ENCODE data around the gene COPZ2.

COPZ2 gene

DNA sequence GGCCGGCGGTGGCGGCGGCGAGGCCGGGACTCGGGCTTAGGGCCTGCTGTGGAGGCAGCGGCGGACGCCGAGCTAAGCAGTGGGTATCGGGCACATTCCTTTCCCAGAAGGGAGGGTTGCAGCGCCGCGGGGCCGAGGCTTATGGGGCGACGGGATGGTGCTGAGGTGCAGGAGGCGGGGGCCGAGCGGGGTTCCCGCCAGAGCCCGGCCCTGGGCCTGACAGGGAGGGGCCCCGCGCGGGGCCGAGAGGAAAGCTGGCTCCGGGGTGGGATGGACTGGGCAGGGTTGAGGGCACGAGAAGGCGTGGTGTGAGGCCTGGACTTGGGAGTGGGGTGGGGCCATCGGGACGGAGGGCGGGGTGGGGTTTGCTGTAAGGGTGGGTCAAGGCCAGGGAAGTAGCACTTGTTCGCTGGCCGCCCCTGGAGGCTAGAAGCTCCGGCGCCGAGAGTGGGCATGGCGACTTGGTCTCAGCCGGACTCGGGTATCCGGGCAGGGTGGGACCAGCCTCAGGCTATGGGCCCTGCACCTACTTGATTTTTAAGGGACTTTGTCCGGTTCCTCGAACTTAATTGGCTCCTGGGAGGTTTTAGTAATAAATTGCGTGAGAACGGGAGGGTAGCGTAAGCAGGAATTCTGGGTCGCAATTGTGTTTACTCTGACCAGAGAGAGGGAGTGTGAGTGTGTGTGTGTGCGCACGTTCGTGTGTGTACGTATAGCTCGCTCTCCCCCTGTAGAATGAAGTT, 11.0 kb upstream of the COPZ2 start:
- H3K4me3 ChIP-seq (ENCODE audit: low read depth in 1 of 2, low read length in 2 of 2) = peak overlapping the region; percentile 86 to 90
- H3K4me1 ChIP-seq (ENCODE audit: control insufficient read depth in 1 of 2, insufficient read depth in 2 of 2, low read length in 2 of 2) = peaks cover 52 to 54% of the 10 kb centered on the region in 2 donors
- no peaks in the 10 kb centered on the region for H3K27me3 ChIP-seq (ENCODE audit: control insufficient read depth in 1 of 2, insufficient read depth in 2 of 2, low read length in 2 of 2)
- H3K9ac ChIP-seq (ENCODE audit: low read depth in 1 of 2, low read length in 2 of 2) = peak overlapping the region; percentile 88 to 96
- no peaks in the 10 kb centered on the region for H3K9me3 ChIP-seq (ENCODE audit: control insufficient read depth in 1 of 2, low read length in 2 of 2)
- peak overlapping the region; percentile 97 for H3K27ac ChIP-seq (ENCODE audit: low read depth, low read length)
- H3K36me3 ChIP-seq (ENCODE audit: control insufficient read depth in 1 of 2, insufficient read depth in 2 of 2, low read length in 2 of 2) = peaks cover 19 to 24% of the 10 kb centered on the region in 2 donors

DNA sequence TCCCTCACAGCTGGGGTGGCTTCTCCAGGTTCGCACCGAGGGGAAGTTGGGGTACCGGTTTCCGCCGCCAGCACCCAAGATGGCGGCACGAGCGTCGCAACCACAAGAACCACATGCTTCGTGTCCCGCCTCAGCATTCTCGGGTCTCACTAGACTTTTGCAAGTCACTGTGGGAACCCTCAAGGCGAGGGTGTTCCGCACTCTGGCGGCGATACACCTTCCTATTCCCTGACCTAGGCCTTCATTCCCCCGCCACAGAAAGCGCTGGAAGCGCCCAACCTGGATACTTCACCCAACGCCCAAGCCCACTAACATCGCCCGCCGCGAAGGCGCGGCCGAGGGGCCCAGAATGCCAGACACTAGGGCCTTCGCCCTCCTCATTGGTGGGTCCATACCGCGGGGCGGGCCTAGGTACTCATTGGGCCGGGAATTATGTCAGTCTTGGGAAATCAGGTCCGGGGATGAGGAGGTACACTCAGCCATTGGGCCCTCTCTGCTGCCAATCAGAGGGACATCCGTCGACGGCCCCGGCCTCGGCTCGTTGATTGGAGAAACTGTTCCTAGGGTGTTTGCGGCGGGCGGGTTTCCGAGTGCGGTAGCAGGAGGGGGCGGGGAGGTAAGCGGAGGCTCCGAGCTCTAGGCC, 10.3 kb upstream of the COPZ2 start, which contains the start of gene NFE2L1:
Gene NFE2L1, plus strand, starts transcription at position 619 of the 643 bp plus-strand sequence. CDS start 2,760 bp downstream, outside the sequence.
- H3K27ac ChIP-seq (ENCODE audit: low read depth, low read length) = peak within 1 kb of the TSS; percentile 97
- peaks cover 12 to 21% of the 10 kb centered on the region in 2 donors for H3K36me3 ChIP-seq (ENCODE audit: control insufficient read depth in 1 of 2, insufficient read depth in 2 of 2, low read length in 2 of 2)
- no peaks in the 10 kb centered on the region for H3K27me3 ChIP-seq (ENCODE audit: control insufficient read depth in 1 of 2, insufficient read depth in 2 of 2, low read length in 2 of 2)
- peak within 1 kb of the TSS; percentile 89 to 96 for H3K9ac ChIP-seq (ENCODE audit: low read depth in 1 of 2, low read length in 2 of 2)
- H3K9me3 ChIP-seq (ENCODE audit: control insufficient read depth in 1 of 2, low read length in 2 of 2) = no peaks in the 10 kb centered on the region
- peak within 1 kb of the TSS; percentile 90 to 94 for H3K4me3 ChIP-seq (ENCODE audit: low read depth in 1 of 2, low read length in 2 of 2)
- H3K4me1 ChIP-seq (ENCODE audit: control insufficient read depth in 1 of 2, insufficient read depth in 2 of 2, low read length in 2 of 2) = peaks cover 45 to 47% of the 10 kb centered on the region in 2 donors

DNA sequence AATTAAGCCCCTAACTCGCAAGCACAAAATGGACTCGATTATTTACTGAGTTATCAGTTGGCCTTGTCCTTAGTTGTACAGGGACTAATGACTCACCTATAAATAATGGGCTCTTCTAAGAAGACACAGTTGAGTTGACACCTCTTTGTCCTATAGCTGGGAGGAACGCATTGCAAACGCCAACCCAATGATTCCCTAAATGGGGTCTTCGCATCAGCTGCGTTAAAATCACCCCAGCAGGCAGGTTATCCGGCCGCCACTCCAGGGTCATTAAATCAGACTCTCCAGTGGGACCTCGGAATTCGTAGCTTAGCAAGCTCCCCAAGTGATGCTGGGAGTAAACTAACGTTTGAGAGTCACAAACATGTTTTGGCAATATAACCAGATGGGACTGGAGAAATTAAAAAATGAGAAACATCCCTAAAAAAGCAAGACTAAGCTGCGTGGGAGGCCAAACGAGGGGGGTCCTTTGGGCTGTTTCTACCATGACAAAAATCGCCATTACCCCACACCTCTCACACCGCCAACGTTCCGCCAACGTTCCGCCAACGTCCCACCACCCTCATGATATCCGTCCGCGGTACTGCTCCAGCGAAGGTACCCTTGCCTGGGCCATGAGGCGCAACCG, 9.6 kb upstream of the COPZ2 start:
- H3K27ac ChIP-seq (ENCODE audit: low read depth, low read length) = peak overlapping the region; percentile 83
- H3K4me3 ChIP-seq (ENCODE audit: low read depth in 1 of 2, low read length in 2 of 2) = peak overlapping the region; percentile 90 to 94
- H3K4me1 ChIP-seq (ENCODE audit: control insufficient read depth in 1 of 2, insufficient read depth in 2 of 2, low read length in 2 of 2) = peaks cover 38 to 41% of the 10 kb centered on the region in 2 donors
- peak overlapping the region; percentile 81 to 89 for H3K9ac ChIP-seq (ENCODE audit: low read depth in 1 of 2, low read length in 2 of 2)
- no peaks in the 10 kb centered on the region for H3K27me3 ChIP-seq (ENCODE audit: control insufficient read depth in 1 of 2, insufficient read depth in 2 of 2, low read length in 2 of 2)
- no peaks in the 10 kb centered on the region for H3K9me3 ChIP-seq (ENCODE audit: control insufficient read depth in 1 of 2, low read length in 2 of 2)
- H3K36me3 ChIP-seq (ENCODE audit: control insufficient read depth in 1 of 2, insufficient read depth in 2 of 2, low read length in 2 of 2) = peaks cover 7 to 14% of the 10 kb centered on the region in 2 donors

DNA sequence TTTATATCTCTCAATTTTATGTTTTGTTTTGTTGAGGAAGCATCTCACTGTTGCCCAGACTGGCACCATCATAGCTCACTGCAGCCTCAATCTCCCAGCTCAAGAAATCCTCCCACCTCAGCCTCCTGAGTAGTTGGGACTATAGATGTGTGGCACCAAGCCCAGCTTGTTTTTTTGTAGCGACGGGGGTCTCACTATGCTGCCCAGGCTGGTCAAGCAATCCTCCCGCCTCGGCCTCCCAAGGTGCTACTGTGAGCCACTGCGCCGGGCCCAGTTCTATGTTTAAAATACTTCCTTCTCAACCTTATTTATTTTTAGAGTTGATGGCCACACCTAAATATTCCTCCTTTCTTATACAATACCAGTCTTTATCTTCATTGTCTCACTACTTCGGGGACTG, 8.7 kb upstream of the COPZ2 start:
- H3K9ac ChIP-seq (ENCODE audit: low read depth in 1 of 2, low read length in 2 of 2) = peak overlapping the region in 1 of 2 donors; percentile 81
- peaks cover 7% of the 10 kb centered on the region in 2 donors for H3K36me3 ChIP-seq (ENCODE audit: control insufficient read depth in 1 of 2, insufficient read depth in 2 of 2, low read length in 2 of 2)
- H3K9me3 ChIP-seq (ENCODE audit: control insufficient read depth in 1 of 2, low read length in 2 of 2) = no peaks in the 10 kb centered on the region
- H3K27ac ChIP-seq (ENCODE audit: low read depth, low read length) = no peak overlapping the region
- H3K4me3 ChIP-seq (ENCODE audit: low read depth in 1 of 2, low read length in 2 of 2) = peak overlapping the region in 1 of 2 donors; percentile 90
- peaks cover 29 to 33% of the 10 kb centered on the region in 2 donors for H3K4me1 ChIP-seq (ENCODE audit: control insufficient read depth in 1 of 2, insufficient read depth in 2 of 2, low read length in 2 of 2)
- no peaks in the 10 kb centered on the region for H3K27me3 ChIP-seq (ENCODE audit: control insufficient read depth in 1 of 2, insufficient read depth in 2 of 2, low read length in 2 of 2)

DNA sequence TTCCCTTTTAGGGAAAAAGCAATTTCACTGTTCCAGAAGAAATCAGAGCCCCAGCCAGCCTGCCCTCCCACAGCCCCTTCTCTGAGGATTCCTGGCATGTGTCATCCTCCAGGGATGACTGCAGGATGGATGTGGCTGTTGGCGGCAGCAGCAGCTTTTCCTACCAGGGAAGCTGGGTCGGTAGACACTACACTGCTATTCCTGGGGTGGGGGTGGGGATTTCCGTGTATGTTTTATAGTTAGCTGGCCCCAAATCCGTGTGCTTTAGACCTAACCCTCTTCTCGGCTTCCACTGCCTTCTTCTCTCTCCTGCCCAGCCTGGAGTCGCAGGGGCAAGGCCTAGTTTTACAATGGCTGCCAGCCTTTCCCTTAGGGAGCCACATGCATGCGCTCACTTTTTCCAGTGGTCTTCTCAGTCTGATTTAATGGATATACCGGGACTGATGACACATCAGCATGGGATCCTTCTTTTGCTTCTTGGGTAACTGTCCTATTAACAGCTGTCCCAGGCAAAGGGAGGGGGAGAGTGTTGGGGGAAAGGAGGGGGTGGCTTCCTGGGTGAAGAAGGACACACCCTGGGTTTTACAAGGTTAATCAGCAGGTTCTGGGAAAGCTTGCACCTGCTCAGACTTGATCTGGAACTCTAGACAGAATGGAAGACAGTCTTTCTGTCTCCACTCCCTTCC, 7.9 kb upstream of the COPZ2 start:
- no peaks in the 10 kb centered on the region for H3K27me3 ChIP-seq (ENCODE audit: control insufficient read depth in 1 of 2, insufficient read depth in 2 of 2, low read length in 2 of 2)
- no peak overlapping the region for H3K9ac ChIP-seq (ENCODE audit: low read depth in 1 of 2, low read length in 2 of 2)
- H3K4me1 ChIP-seq (ENCODE audit: control insufficient read depth in 1 of 2, insufficient read depth in 2 of 2, low read length in 2 of 2) = peaks cover 21 to 24% of the 10 kb centered on the region in 2 donors
- no peak overlapping the region for H3K27ac ChIP-seq (ENCODE audit: low read depth, low read length)
- H3K9me3 ChIP-seq (ENCODE audit: control insufficient read depth in 1 of 2, low read length in 2 of 2) = no peaks in the 10 kb centered on the region
- H3K4me3 ChIP-seq (ENCODE audit: low read depth in 1 of 2, low read length in 2 of 2) = no peak overlapping the region
- no peaks in the 10 kb centered on the region for H3K36me3 ChIP-seq (ENCODE audit: control insufficient read depth in 1 of 2, insufficient read depth in 2 of 2, low read length in 2 of 2)

DNA sequence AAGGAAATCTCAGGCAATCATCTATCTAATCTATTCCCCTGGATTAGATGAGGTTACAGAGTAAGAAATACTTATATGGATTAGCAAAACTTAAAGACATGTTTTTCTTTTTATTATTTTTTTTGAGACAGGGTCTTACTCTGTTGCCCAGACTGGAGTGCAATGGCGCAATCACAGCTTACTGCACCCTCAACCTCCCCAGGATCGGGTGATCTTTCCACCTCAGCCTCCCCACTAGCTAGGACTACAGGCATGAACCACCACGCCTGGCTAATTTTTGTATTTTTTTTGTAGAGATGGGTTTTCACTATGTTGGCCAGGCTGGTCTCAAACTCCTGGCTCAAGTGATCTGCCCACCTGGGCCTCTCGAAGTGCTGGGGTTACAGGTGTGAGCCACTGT, 7.3 kb upstream of the COPZ2 start:
- peaks cover 16 to 18% of the 10 kb centered on the region in 2 donors for H3K4me1 ChIP-seq (ENCODE audit: control insufficient read depth in 1 of 2, insufficient read depth in 2 of 2, low read length in 2 of 2)
- H3K27ac ChIP-seq (ENCODE audit: low read depth, low read length) = no peak overlapping the region
- H3K36me3 ChIP-seq (ENCODE audit: control insufficient read depth in 1 of 2, insufficient read depth in 2 of 2, low read length in 2 of 2) = no peaks in the 10 kb centered on the region
- no peaks in the 10 kb centered on the region for H3K9me3 ChIP-seq (ENCODE audit: control insufficient read depth in 1 of 2, low read length in 2 of 2)
- no peak overlapping the region for H3K9ac ChIP-seq (ENCODE audit: low read depth in 1 of 2, low read length in 2 of 2)
- no peak overlapping the region for H3K4me3 ChIP-seq (ENCODE audit: low read depth in 1 of 2, low read length in 2 of 2)
- H3K27me3 ChIP-seq (ENCODE audit: control insufficient read depth in 1 of 2, insufficient read depth in 2 of 2, low read length in 2 of 2) = no peaks in the 10 kb centered on the region

DNA sequence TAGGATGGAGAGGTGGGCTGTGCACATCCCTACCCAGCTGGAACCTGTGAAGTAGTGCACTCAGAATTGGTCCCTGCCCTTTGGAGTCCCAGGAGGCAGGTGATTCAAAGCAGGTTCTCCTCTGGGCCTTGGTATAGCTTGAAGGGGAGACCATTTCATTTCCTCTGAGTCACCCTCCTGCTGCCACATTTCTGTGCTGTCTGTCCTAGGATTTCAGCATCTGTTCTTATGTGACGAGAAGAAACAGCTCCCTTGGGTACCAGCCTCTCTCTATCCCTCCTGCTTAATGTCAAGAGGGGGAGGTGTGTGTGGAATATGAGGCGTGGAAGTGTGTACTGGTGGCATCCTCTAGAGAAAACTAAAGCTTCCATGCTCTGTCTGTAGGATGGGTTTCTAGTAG, 5.6 kb upstream of the COPZ2 start:
- Histone ChIP-seq H3K4me1 (ENCODE audit: control insufficient read depth in 1 of 2, insufficient read depth in 2 of 2, low read length in 2 of 2) (peaks cover 12% of the 10 kb centered on the region in 2 donors), H3K27ac (ENCODE audit: low read depth, low read length) (no peak overlapping the region)

DNA sequence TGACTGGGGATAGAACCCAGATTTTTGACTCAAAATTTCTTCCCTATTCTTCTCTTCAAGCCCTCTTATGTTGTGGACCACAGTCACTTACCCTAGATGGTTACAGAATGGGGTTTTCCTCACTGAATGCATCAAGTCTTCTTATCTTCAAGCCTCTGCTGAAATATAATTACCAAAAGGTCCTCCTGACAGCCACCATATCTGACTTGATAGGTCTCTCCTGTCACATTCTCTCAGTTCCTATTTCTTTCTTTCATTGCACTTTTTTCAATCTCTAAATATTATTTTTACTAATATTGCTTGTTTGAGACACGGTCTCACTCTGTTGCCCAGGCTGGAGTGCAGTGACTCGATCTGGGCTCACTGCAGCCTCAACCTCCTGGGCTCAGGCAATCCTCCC, 1.1 kb upstream of the COPZ2 start:
- Histone ChIP-seq H3K4me1 (ENCODE audit: control insufficient read depth in 1 of 2, insufficient read depth in 2 of 2, low read length in 2 of 2) (peaks cover 0 to 11% of the 10 kb centered on the region in 2 donors), H3K9ac (ENCODE audit: low read depth in 1 of 2, low read length in 2 of 2) (no peak overlapping the region), H3K27me3 (ENCODE audit: control insufficient read depth in 1 of 2, insufficient read depth in 2 of 2, low read length in 2 of 2) (peaks cover 21 to 28% of the 10 kb centered on the region in 2 donors), H3K36me3 (ENCODE audit: control insufficient read depth in 1 of 2, insufficient read depth in 2 of 2, low read length in 2 of 2) (no peaks in the 10 kb centered on the region), H3K4me3 (ENCODE audit: low read depth in 1 of 2, low read length in 2 of 2) (no peak overlapping the region), H3K9me3 (ENCODE audit: control insufficient read depth in 1 of 2, low read length in 2 of 2) (no peaks in the 10 kb centered on the region), H3K27ac (ENCODE audit: low read depth, low read length) (no peak overlapping the region)

More for the DNA sequence above, 5.6 kb upstream of the COPZ2 start:
- Histone ChIP-seq H3K9me3 (ENCODE audit: control insufficient read depth in 1 of 2, low read length in 2 of 2) (no peaks in the 10 kb centered on the region), H3K27me3 (ENCODE audit: control insufficient read depth in 1 of 2, insufficient read depth in 2 of 2, low read length in 2 of 2) (peaks cover 8 to 12% of the 10 kb centered on the region in 2 donors), H3K9ac (ENCODE audit: low read depth in 1 of 2, low read length in 2 of 2) (no peak overlapping the region), H3K36me3 (ENCODE audit: control insufficient read depth in 1 of 2, insufficient read depth in 2 of 2, low read length in 2 of 2) (no peaks in the 10 kb centered on the region), H3K4me3 (ENCODE audit: low read depth in 1 of 2, low read length in 2 of 2) (no peak overlapping the region)

DNA sequence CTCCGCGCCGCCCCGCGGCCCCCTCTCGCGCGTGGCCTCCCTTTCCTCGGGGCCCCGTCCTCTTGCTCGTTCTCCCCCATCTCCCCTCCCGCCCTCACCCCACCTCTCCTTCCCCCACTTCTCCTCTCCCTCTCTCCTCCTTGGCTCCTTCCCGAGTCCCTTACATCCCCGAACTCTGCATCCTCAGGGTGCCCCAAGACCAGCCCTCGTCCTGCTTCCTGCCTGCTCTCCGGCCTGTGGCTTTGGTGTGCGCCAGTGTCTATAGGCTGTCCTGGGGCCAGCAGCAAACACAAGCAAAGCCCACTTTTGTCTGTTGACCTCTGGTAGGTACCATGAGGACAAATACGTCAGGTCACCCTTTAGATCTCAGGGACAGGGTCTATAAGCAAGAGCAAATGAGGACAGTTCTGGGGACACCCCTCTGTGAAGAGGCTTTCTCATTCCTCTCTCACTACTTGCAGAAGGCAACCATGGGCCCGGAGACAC, 284 bp upstream of the COPZ2 start:
- peaks cover 29% of the 10 kb centered on the region in 2 donors for H3K27me3 ChIP-seq (ENCODE audit: control insufficient read depth in 1 of 2, insufficient read depth in 2 of 2, low read length in 2 of 2)
- H3K27ac ChIP-seq (ENCODE audit: low read depth, low read length) = no peak overlapping the region
- no peaks in the 10 kb centered on the region for H3K9me3 ChIP-seq (ENCODE audit: control insufficient read depth in 1 of 2, low read length in 2 of 2)
- H3K4me1 ChIP-seq (ENCODE audit: control insufficient read depth in 1 of 2, insufficient read depth in 2 of 2, low read length in 2 of 2) = peaks cover 0 to 11% of the 10 kb centered on the region in 2 donors
- H3K36me3 ChIP-seq (ENCODE audit: control insufficient read depth in 1 of 2, insufficient read depth in 2 of 2, low read length in 2 of 2) = no peaks in the 10 kb centered on the region
- H3K4me3 ChIP-seq (ENCODE audit: low read depth in 1 of 2, low read length in 2 of 2) = peak overlapping the region in 1 of 2 donors; percentile 13
- H3K9ac ChIP-seq (ENCODE audit: low read depth in 1 of 2, low read length in 2 of 2) = no peak overlapping the region
